Measurements from ENCODE around the gene SERTAD3. TPM values are rescaled to one million over a fixed set of nuclear protein-coding genes. Genes with fewer than 3 reads are reported as not detected.
A peak's percentile ranks its signal among the peaks of the same experiment; 100 is the strongest.

The SERTAD3 gene
- total RNA-seq, 1 donor from 2014 or later, result 13.1 TPM

DNA sequence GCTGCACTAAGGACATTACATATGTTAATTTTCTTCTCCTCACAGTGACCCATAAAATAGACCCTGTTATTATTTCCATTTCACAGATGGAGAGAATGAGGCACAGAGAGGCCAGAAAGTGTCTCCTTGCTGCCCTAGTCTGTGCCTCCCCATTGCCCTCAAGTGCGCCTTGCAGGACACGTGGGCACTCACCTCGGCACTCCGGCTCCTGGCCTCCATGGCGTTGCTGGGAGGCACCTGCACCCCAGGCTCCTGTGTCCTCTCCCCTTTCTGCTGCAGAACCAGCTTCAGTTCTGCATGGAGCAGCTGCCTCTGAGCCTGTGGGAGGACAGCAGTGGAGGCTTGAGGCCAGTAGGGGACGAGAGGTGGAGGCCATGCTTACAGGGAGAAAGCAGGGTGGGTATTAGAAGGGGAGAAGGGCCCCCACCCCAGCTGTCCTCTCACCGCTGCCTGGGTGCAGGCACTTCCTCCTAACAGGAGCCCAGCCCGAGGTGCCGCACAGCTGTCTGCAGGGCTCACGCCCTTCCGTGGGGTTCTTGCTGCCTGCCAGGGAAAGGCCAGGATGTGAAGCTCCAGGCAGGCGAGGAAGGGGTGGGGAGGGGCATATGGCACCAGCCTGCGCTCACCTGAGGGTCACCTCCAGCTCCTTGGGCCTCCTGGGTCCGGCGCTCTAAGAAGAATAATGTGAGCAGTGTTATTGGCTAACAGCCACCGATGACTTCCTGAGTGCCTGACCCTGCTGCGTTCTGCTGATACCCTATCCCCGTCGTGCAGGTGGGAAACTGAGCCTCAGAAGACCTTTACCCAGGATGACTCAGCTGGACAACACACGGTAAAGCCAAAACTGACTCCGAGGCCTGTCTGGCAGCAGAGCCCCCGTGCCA lies 36.2 kb downstream of the SERTAD3 start:
- H3K4me1 Mint-ChIP-seq (ENCODE audit: low read depth), result peaks cover 5% of the 10 kb centered on the region
- H3K27me3 Mint-ChIP-seq (ENCODE audit: low read depth), result no peaks in the 10 kb centered on the region
- DNase-seq (ENCODE audit: low spot score), result no peak
- no peak overlapping the region for H3K27ac Mint-ChIP-seq
- intact Hi-C loops (cut with micrococcal nuclease), result no loop called here
- no peaks in the 10 kb centered on the region for H3K36me3 Mint-ChIP-seq (ENCODE audit: low read depth)
- H3K4me3 Mint-ChIP-seq (ENCODE audit: low read depth), result no peak overlapping the region
- H3K9me3 Mint-ChIP-seq, result no peaks in the 10 kb centered on the region

DNA sequence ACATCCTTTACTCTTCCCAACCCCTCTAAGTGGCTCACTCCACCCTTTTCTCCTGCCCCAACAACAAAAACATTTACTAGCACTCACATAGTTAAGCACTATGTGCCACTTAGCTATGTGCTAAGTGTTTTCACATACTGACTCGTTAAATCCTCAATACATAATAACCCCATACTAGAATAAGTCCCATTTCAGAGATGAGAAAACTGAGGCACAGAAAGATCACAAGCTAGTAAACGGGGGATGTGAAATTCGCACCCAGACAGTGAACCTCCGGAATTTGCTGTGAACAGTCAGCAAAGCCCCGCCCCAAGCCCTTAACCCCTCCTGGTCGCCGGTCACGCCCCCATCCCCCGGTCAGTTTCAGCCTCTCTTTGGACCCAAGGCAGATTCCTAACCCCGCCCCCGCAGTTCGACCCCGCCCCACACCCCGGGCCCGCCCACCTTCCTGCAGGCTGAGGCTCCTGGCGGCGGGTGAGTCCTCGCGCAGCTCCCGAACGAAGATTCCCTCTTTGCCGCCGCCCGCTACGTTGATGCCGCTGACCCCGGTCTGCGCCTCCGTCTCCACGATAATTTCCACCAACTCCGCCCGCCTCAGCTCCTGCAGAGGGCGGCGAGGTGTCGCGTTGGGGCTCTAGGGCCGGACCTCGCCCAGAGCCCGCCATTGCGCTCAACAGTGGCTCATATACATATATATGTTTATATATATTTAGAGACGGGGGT lies 40.7 kb downstream of the SERTAD3 start:
- Mint-ChIP-seq H3K36me3 (ENCODE audit: low read depth) (no peaks in the 10 kb centered on the region), H3K4me1 (ENCODE audit: low read depth) (peaks cover 12% of the 10 kb centered on the region), H3K27me3 (ENCODE audit: low read depth) (peaks cover 3% of the 10 kb centered on the region), H3K4me3 (ENCODE audit: low read depth) (peak overlapping the region; percentile 85), H3K27ac (peak overlapping the region; percentile 77), H3K9me3 (no peaks in the 10 kb centered on the region)
- peak; percentile 83 for DNase-seq (ENCODE audit: low spot score)
- intact Hi-C loops (cut with micrococcal nuclease), result no loop called here

- DNase-seq (ENCODE audit: low spot score), result no peak
- Mint-ChIP-seq H3K4me3 (ENCODE audit: low read depth) (no peak overlapping the region), H3K4me1 (ENCODE audit: low read depth) (peaks cover 12% of the 10 kb centered on the region), H3K27me3 (ENCODE audit: low read depth) (peaks cover 3% of the 10 kb centered on the region), H3K27ac (no peak overlapping the region), H3K9me3 (no peaks in the 10 kb centered on the region), H3K36me3 (ENCODE audit: low read depth) (no peaks in the 10 kb centered on the region)
- intact Hi-C loops (cut with micrococcal nuclease), result no loop called here
These were observed 43.6 kb downstream of the SERTAD3 start for GRCh38 chr19:40400559-40400958.

DNA sequence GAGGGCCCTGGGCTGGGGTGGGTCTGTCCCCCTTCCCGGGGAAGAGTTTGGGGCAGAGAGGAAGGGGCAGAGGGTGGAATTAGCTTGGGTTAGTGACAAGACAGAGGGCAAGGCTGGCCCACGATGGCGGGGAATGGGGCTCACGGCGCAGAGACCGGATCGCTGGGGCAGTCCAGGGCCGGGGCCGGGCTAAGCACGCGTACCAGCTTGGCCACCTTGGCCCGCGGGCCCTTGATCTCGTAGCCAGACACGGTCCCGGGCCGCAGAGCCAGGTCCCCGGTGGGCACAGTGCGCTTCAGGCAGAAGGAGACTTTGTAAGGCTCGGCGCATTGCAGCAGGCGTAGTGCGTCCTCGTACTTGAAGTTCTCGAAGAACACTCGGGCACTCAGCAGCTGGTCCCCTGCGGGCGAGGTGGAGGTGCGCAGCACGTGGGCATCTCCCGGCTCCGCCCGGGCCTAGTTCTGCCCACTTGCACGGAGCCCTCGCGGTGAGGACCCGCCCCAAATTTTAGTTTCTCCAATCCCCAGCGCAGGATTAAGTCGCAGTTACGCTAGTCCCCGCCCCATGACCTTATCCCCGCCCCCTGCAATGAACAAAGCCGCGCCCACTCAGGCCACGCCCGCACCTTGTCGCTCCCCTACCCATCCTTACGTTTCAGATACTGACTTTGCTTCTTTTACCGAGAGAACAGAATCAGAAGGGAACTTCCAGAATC lies 45.6 kb downstream of the SERTAD3 start:
- Mint-ChIP-seq H3K9me3 (no peaks in the 10 kb centered on the region), H3K27ac (no peak overlapping the region), H3K27me3 (ENCODE audit: low read depth) (peaks cover 3% of the 10 kb centered on the region), H3K4me1 (ENCODE audit: low read depth) (peaks cover 12% of the 10 kb centered on the region), H3K4me3 (ENCODE audit: low read depth) (no peak overlapping the region), H3K36me3 (ENCODE audit: low read depth) (no peaks in the 10 kb centered on the region)
- intact Hi-C loops (cut with micrococcal nuclease), result no loop called here
- peak; percentile 45 for DNase-seq (ENCODE audit: low spot score)

DNA sequence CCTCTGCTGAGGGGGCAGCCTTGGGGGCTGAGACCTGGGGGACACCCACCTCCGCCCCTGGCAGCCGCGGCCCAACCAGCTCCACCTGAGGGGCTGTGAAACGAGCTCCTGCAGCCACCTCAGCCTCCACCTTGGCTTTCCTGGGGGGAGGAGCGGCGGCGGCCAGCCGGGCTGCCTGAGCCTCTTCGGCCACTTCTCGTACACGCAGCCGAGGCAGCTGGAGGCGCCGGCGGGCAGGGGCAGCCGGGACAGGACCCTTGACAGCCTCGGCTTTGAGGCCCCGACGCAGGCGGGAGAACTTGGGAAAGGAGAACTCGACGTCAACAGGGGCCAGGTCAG lies 46.6 kb downstream of the SERTAD3 start:
- H3K9me3 Mint-ChIP-seq, result no peaks in the 10 kb centered on the region
- intact Hi-C loops (cut with micrococcal nuclease), result no loop called here
- no peaks in the 10 kb centered on the region for H3K36me3 Mint-ChIP-seq (ENCODE audit: low read depth)
- peaks cover 8% of the 10 kb centered on the region for H3K4me1 Mint-ChIP-seq (ENCODE audit: low read depth)
- peaks cover 3% of the 10 kb centered on the region for H3K27me3 Mint-ChIP-seq (ENCODE audit: low read depth)
- no peak overlapping the region for H3K27ac Mint-ChIP-seq
- DNase-seq (ENCODE audit: low spot score), result no peak
- H3K4me3 Mint-ChIP-seq (ENCODE audit: low read depth), result no peak overlapping the region

GRCh38 chr19:40396886-40397567 lies 47.1 kb downstream of the SERTAD3 start:
- Mint-ChIP-seq H3K4me3 (ENCODE audit: low read depth) (no peak overlapping the region), H3K27me3 (ENCODE audit: low read depth) (peaks cover 3% of the 10 kb centered on the region)
- intact Hi-C loops (cut with micrococcal nuclease), result no loop called here

GRCh38 chr19:40395956-40396355 lies 48.2 kb downstream of the SERTAD3 start:
- H3K27ac Mint-ChIP-seq, result no peak overlapping the region
- intact Hi-C loops (cut with micrococcal nuclease), result no loop called here
- H3K27me3 Mint-ChIP-seq (ENCODE audit: low read depth), result peaks cover 3% of the 10 kb centered on the region
- no peak for DNase-seq (ENCODE audit: low spot score)
- no peaks in the 10 kb centered on the region for H3K9me3 Mint-ChIP-seq
- no peaks in the 10 kb centered on the region for H3K36me3 Mint-ChIP-seq (ENCODE audit: low read depth)
- no peak overlapping the region for H3K4me3 Mint-ChIP-seq (ENCODE audit: low read depth)
- H3K4me1 Mint-ChIP-seq (ENCODE audit: low read depth), result peaks cover 8% of the 10 kb centered on the region

More at GRCh38 chr19:40396886-40397567, 47.1 kb downstream of the SERTAD3 start:
- no peaks in the 10 kb centered on the region for H3K36me3 Mint-ChIP-seq (ENCODE audit: low read depth)
- no peak for DNase-seq (ENCODE audit: low spot score)
- H3K9me3 Mint-ChIP-seq, result no peaks in the 10 kb centered on the region
- peaks cover 8% of the 10 kb centered on the region for H3K4me1 Mint-ChIP-seq (ENCODE audit: low read depth)
- H3K27ac Mint-ChIP-seq, result no peak overlapping the region

DNA sequence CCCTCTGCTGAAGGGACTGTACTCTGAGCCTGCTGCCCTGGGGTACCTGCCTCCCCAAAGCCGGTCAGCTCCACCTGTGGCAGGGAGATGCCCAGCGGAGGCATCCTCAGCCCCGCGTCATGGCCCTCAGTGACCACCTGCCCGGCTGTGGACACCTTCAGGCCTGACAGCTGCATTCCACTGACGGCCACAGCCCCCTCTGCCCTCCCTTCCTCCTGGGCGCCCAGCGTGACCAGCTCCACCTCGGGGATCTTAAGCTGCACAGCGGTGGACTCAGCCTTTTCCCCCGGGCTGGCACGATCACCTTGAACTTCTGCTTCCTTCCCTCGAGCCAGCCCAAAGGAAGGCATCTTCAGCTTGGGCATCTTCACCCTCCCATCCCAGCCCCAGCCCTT lies 49.3 kb downstream of the SERTAD3 start:
- DNase-seq (ENCODE audit: low spot score), result no peak
- no peaks in the 10 kb centered on the region for H3K27me3 Mint-ChIP-seq (ENCODE audit: low read depth)
- no peaks in the 10 kb centered on the region for H3K9me3 Mint-ChIP-seq
- peaks cover 8% of the 10 kb centered on the region for H3K4me1 Mint-ChIP-seq (ENCODE audit: low read depth)
- no peak overlapping the region for H3K4me3 Mint-ChIP-seq (ENCODE audit: low read depth)
- no peaks in the 10 kb centered on the region for H3K36me3 Mint-ChIP-seq (ENCODE audit: low read depth)
- intact Hi-C loops (cut with micrococcal nuclease), result no loop called here
- no peak overlapping the region for H3K27ac Mint-ChIP-seq

- Mint-ChIP-seq H3K27ac (no peak overlapping the region), H3K9me3 (no peaks in the 10 kb centered on the region), H3K36me3 (ENCODE audit: low read depth) (no peaks in the 10 kb centered on the region), H3K4me3 (ENCODE audit: low read depth) (no peak overlapping the region), H3K4me1 (ENCODE audit: low read depth) (peaks cover 3% of the 10 kb centered on the region), H3K27me3 (ENCODE audit: low read depth) (no peaks in the 10 kb centered on the region)
- no peak for DNase-seq (ENCODE audit: low spot score)
- intact Hi-C loops (cut with micrococcal nuclease), result no loop called here
These were observed 50.0 kb downstream of the SERTAD3 start for GRCh38 chr19:40393894-40394815.

DNA sequence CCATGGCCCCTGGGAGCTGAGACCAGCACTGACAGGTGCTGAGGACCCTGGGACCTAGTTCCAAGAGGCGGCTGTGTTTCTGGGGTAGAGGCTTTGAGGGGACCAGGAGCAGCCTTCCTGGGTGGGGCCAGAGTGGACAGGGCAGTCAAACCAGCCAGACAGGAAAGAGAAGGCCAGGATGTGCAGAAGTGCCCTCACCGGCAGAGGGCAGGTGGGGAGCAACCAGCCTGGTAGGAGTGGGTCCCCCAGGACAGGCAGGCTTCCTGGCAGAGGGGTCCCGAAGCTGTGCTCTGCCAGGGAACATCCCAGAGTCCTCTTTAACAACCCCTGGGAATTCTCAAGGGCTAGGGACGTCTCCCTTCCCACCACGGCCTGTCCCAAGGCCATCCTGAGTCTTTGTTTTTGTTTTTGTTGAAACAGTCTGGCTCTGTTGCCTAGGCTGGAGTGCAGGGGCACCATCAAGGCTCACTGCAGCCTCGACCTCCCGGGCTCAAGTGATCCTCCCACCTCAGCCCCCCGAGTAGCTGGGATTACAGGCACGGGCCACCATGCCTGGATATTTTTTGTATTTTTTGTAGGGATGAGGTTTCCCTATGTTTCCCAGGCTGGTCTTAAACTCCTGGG lies 51.1 kb downstream of the SERTAD3 start:
- no peaks in the 10 kb centered on the region for H3K27me3 Mint-ChIP-seq (ENCODE audit: low read depth)
- intact Hi-C loops (cut with micrococcal nuclease), result no loop called here
- no peaks in the 10 kb centered on the region for H3K9me3 Mint-ChIP-seq
- H3K4me1 Mint-ChIP-seq (ENCODE audit: low read depth), result no peaks in the 10 kb centered on the region
- no peak overlapping the region for H3K4me3 Mint-ChIP-seq (ENCODE audit: low read depth)
- no peaks in the 10 kb centered on the region for H3K36me3 Mint-ChIP-seq (ENCODE audit: low read depth)
- no peak overlapping the region for H3K27ac Mint-ChIP-seq
- DNase-seq (ENCODE audit: low spot score), result no peak

DNA sequence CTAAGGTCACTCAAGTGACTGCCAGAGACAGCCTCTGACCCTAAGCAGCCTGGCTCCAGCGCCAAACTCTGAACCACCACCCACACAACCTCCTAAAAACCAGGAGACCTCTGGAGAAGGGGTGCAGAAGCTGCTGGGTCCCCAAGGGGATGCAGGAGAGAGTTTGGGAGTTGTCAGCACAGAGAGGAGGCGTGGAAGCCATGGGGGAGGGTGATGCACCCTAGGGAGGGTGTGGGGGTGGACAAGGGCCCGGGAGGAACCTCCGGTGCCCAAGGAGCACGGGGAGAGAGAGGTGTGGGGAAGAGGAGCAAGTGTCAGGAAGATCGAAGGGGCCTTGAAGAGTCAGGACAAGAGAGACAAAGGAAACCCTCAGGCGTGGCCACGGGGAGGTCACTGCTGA lies 52.0 kb downstream of the SERTAD3 start:
- H3K4me3 Mint-ChIP-seq (ENCODE audit: low read depth), result no peak overlapping the region
- no peaks in the 10 kb centered on the region for H3K36me3 Mint-ChIP-seq (ENCODE audit: low read depth)
- no peak overlapping the region for H3K27ac Mint-ChIP-seq
- H3K4me1 Mint-ChIP-seq (ENCODE audit: low read depth), result no peaks in the 10 kb centered on the region
- H3K9me3 Mint-ChIP-seq, result no peaks in the 10 kb centered on the region
- H3K27me3 Mint-ChIP-seq (ENCODE audit: low read depth), result no peaks in the 10 kb centered on the region
- DNase-seq (ENCODE audit: low spot score), result no peak
- intact Hi-C loops (cut with micrococcal nuclease), result no loop called here

All from activated T-helper 2 cell treated with anti-CD3 and anti-CD28 coated beads, Interferon-gamma antibody, Interleukin-2, Interleukin-4, amounts not matched to agents 10 μg/mL and 5 μg/mL and 100 μg/mL, durations not matched to agents 14 hours and 24 hours and 36 hours (primary cell).